ENCODE data around the gene TBCK. TPM values are rescaled to one million over a fixed set of nuclear protein-coding genes. Genes with fewer than 3 reads are reported as not detected.

The TBCK gene
- total RNA-seq, 1 experiment from 2014 or later: 25.5 TPM

DNA sequence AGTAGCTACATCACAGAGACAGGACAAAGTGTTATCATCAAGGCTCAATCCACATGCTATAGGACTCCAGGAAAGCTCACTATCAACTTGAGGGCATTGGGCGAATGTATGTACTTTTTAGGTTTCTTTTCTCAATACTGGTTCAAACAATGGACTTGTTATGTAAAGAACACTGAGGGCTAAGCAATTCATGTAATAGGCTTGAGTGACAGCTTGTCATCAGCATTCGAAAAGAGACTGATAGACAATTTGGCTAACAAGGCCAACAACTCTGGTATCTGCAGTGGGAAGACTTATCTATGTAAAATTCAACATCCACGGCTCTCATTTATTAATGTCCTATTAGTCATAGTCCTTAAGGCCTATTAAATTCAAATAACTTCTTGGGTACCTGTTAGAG lies 279.7 kb downstream of the TBCK start:
- TF ChIP-seq, protein P1, sequence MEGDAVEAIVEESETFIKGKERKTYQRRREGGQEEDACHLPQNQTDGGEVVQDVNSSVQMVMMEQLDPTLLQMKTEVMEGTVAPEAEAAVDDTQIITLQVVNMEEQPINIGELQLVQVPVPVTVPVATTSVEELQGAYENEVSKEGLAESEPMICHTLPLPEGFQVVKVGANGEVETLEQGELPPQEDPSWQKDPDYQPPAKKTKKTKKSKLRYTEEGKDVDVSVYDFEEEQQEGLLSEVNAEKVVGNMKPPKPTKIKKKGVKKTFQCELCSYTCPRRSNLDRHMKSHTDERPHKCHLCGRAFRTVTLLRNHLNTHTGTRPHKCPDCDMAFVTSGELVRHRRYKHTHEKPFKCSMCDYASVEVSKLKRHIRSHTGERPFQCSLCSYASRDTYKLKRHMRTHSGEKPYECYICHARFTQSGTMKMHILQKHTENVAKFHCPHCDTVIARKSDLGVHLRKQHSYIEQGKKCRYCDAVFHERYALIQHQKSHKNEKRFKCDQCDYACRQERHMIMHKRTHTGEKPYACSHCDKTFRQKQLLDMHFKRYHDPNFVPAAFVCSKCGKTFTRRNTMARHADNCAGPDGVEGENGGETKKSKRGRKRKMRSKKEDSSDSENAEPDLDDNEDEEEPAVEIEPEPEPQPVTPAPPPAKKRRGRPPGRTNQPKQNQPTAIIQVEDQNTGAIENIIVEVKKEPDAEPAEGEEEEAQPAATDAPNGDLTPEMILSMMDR (conservative IDR thresholded peaks at IDR 0.05; ENCODE audit: low read depth, low read length): no peak
- TF ChIP-seq EZH2 (IDR thresholded peaks at IDR 0.05; ENCODE audit: borderline replicate concordance, low read depth, low read length, poor library complexity, severe bottlenecking): no peak
- intact Hi-C loops (cut with micrococcal nuclease; ENCODE audit: unreplicated experiment): no loop called here
- no peaks in the 10 kb centered on the region for H3K27me3 ChIP-seq (replicated peaks; ENCODE audit: insufficient read depth, low read depth, low read length, poor library complexity)
- H3K4me1 ChIP-seq (ENCODE audit: insufficient read depth, low read length, poor library complexity, severe bottlenecking): peaks cover 48% of the 10 kb centered on the region
- DNase-seq (ENCODE audit: low spot score): no peak
- no TSS peak for BruUV-seq (replicated peaks)
- H3K4me3 ChIP-seq (ENCODE audit: low read depth, low read length, poor library complexity, severe bottlenecking): no peak overlapping the region
- no peaks in the 10 kb centered on the region for H3K9me3 ChIP-seq (ENCODE audit: low read depth, low read length, poor library complexity, severe bottlenecking)
- no peaks in the 10 kb centered on the region for H3K36me3 ChIP-seq (ENCODE audit: insufficient read depth, low read length, poor library complexity, severe bottlenecking)
- POLR2A ChIA-PET (ENCODE audit: low non-redundant PET): no interaction called here
- H3K27ac ChIP-seq (ENCODE audit: low read depth, low read length, poor library complexity, severe bottlenecking): no peak overlapping the region
- CTCF ChIA-PET: no interaction called here

DNA sequence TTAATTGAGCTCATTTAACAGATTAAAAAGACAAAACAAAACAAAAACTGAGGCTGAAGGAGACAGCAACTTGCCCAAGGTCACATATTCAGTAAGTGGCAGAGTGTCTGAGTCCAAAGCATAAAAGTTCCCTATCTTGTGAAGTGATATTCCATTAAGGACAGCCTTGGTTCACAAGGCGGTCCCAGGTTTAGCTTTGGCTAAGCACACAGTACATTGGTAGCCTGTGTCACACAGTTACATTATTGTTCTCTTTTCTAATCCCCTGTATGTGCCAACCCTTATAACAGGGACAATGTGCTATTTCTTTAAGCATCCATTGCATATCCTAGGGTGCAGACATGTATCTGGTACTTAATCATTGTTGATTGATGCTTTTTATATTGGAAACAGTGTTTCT lies 280.8 kb downstream of the TBCK start:
- CTCF ChIA-PET: no interaction called here
- no peak for TF ChIP-seq EZH2 (IDR thresholded peaks at IDR 0.05; ENCODE audit: borderline replicate concordance, low read depth, low read length, poor library complexity, severe bottlenecking)
- TF ChIP-seq, protein P1 (conservative IDR thresholded peaks at IDR 0.05; ENCODE audit: low read depth, low read length): no peak
- DNase-seq (ENCODE audit: low spot score): no peak
- Histone ChIP-seq H3K27me3 (replicated peaks; ENCODE audit: insufficient read depth, low read depth, low read length, poor library complexity) (no peaks in the 10 kb centered on the region), H3K4me1 (ENCODE audit: insufficient read depth, low read length, poor library complexity, severe bottlenecking) (peaks cover 38% of the 10 kb centered on the region), H3K4me3 (ENCODE audit: low read depth, low read length, poor library complexity, severe bottlenecking) (no peak overlapping the region), H3K27ac (ENCODE audit: low read depth, low read length, poor library complexity, severe bottlenecking) (no peak overlapping the region), H3K9me3 (ENCODE audit: low read depth, low read length, poor library complexity, severe bottlenecking) (no peaks in the 10 kb centered on the region), H3K36me3 (ENCODE audit: insufficient read depth, low read length, poor library complexity, severe bottlenecking) (no peaks in the 10 kb centered on the region)
- POLR2A ChIA-PET (ENCODE audit: low non-redundant PET): no interaction called here
- no TSS peak for BruUV-seq (replicated peaks)
- intact Hi-C loops (cut with micrococcal nuclease; ENCODE audit: unreplicated experiment): no loop called here

DNA sequence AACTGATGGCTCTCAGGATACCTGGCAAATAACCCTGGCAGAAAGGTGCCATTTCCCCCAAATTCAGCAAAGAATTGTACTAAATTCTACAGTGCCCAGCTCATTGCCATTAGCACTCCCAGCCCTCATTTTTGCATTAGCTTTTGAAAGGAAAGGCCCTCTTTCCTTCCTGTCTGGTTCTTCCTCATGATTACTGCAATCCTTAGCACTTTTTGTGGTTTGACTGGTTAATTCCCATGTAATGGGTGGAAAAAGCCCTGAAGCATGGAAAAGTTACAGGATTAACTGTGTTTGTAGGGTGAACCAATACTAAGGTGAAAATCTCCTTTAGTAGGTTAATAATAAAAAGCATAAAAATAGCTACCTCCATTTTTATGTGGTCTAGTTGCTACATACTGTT lies 281.3 kb downstream of the TBCK start:
- intact Hi-C loops (cut with micrococcal nuclease; ENCODE audit: unreplicated experiment): no loop called here
- no TSS peak for BruUV-seq (replicated peaks)
- no peaks in the 10 kb centered on the region for H3K27me3 ChIP-seq (replicated peaks; ENCODE audit: insufficient read depth, low read depth, low read length, poor library complexity)
- no peaks in the 10 kb centered on the region for H3K36me3 ChIP-seq (ENCODE audit: insufficient read depth, low read length, poor library complexity, severe bottlenecking)
- peak overlapping the region; percentile 73 for H3K27ac ChIP-seq (ENCODE audit: low read depth, low read length, poor library complexity, severe bottlenecking)
- no peak for TF ChIP-seq EZH2 (IDR thresholded peaks at IDR 0.05; ENCODE audit: borderline replicate concordance, low read depth, low read length, poor library complexity, severe bottlenecking)
- TF ChIP-seq, protein P1 (conservative IDR thresholded peaks at IDR 0.05; ENCODE audit: low read depth, low read length): no peak
- ChIA-PET POLR2A (ENCODE audit: low non-redundant PET) (no interaction called here), CTCF (no interaction called here)
- peaks cover 34% of the 10 kb centered on the region for H3K4me1 ChIP-seq (ENCODE audit: insufficient read depth, low read length, poor library complexity, severe bottlenecking)
- DNase-seq (ENCODE audit: low spot score): peak; percentile 70
- H3K9me3 ChIP-seq (ENCODE audit: low read depth, low read length, poor library complexity, severe bottlenecking): no peaks in the 10 kb centered on the region
- H3K4me3 ChIP-seq (ENCODE audit: low read depth, low read length, poor library complexity, severe bottlenecking): no peak overlapping the region

All from A673 (cell line).